Activated naive CD4-positive, alpha-beta T cell (primary cell): ENCODE results near the gene INSRR.

Experiments used
- DNase-seq, 4 experiments: peaks; one replicate each; lab custom pipeline; 2025; lab: John Stamatoyannopoulos, UW

The INSRR gene

DNA sequence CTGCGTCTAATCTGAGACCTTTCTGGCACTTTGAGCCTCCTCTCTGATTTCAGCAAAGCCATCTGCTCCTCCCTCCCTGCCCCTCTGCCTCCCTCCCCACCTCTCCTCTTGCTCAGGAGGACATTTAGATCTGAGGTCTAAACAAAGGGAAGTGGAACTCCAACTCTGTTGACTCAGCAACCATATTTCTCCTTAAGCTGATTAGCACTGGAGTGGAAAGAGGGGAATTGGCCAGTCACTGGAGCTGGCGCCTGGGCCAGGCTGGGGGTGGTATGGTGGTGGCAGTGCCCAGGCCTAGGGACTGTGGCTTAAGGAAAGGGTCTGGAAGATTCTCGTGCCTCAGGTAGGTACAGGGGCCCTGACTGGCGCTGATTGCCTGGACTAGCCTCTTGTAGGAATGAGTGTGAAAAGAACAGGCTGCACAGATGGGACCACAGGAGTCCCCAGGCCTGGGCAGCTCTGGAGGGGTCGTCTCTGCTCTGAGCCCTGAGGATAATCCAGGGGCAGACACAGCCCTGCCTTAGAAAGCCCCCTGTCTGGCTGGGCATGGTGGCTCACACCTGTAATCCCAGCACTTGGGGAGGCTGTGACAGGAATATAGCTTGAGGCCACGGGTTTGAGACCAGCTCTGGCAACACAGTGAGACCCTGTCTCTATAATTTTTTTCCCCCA lies 54.2 kb downstream of the INSRR start:
- no peak for DNase-seq

- no peak for DNase-seq
These were observed 54.9 kb downstream of the INSRR start for GRCh38 chr1:156804026-156804425.

GRCh38 chr1:156803086-156803851 lies 55.6 kb downstream of the INSRR start:
- DNase-seq, result no peak

DNA sequence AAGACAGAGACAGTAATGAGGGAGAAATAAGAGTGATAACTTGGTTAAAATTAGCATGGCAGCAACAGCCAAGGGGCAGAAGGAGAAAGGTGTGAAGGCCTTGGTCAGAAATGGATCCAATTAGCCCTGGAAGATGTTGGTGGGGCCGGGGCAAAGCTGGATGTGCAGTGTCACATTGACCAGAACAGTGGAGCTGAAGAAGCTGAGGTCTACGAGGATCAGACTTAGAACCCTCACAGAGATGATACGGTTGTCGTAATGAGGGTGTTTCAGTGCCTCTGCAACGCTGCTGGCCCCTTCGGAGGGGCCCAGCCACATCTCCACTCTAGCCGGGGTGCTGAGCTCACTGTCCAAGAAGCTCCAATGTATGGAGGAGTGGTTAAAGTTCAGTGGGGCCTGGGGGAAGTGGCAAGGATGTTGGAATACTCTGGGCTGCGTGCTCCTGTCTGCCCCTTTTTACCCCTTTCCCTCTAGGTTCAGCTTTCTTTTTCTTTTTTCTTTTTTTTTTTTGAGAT lies 56.4 kb downstream of the INSRR start:
- no peak for DNase-seq

GRCh38 chr1:156801409-156802121 lies 57.4 kb downstream of the INSRR start:
- no peak for DNase-seq

DNA sequence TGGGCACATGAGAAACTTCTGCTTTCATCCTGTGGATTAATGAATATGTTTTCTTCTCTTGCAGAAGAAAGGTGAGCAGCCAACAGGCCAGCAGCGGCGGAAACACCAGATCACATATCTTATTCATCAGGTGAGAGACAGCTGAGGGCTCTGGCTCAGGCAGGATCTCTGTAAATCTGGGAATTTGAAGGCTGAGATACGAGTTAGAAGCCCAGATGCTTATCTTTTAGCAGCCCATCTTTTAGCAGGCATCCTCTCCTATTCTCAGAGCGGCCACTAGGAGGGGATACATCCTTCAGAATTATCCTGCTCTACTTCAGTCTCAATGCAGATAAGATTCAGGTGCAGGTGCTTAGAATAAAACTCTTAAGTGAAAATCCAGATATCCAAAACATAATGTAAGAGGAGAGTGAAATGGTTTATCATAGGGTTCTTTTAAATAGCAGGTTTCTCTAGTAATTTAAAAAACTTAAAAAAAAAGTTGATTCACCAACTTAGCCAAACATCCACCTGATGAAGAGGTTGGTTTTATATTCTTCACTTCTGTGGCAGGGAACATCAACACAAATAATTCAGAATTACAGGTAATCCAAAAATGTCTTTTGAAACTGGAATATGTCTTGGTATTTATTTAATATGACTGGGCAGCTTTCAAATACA lies 61.6 kb downstream of the INSRR start:
- peak in 2 of 4 experiments; percentile 15 to 26 for DNase-seq

DNA sequence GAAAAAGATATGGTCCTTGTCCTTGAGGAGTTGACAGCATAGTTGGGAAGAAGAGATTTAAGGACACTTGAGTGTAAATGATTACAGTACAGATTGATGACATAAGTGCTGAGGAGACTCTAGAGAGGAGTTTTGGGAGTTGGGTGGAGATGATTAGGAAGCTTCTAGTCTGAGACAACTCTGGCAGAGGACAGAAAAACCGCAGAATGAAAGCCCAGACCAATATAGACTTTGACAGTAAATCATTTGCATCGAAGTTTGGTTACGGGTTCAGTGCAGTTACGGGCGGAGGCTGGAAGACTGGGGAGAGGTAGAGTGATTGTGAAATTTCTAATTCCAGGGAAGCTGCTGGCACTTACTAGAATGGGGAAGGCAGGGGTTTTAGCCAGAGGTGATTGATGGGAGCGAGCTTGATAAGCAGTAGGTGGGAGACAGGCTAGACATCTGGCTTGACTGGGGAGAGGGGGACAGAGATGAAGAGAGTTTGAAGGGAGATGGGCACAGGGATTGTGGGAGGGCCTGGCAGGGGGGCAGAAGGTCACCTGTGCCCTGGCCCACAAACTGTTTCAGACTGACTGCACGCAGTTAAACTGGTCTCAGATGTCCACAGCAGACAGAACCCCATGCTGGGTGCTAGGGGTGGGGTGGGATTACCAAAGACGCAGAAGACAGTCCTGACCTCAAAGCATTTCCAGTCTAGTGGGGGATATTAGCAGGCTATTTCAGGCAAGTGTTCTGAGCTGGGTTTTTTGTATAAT lies 62.4 kb downstream of the INSRR start:
- no peak for DNase-seq

DNA sequence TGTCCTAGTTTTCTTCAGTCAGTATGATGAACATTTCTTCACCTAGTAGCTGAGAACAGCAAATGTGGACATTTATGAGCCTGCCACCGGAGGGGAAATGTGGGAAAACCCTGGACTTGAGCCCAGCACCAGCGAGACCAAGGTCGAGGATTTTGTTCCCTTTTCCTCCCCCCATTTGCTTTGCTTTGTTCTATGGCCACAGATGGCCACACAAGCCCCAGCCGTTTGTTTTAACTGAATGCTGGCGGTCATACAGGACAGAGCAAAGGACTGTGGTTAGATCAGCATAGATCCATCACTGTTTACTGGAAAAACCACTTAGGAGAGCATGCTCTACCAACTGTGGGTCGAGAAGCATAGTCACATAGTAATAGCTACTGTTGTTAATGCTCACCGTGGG lies 63.1 kb downstream of the INSRR start:
- no peak for DNase-seq

DNA sequence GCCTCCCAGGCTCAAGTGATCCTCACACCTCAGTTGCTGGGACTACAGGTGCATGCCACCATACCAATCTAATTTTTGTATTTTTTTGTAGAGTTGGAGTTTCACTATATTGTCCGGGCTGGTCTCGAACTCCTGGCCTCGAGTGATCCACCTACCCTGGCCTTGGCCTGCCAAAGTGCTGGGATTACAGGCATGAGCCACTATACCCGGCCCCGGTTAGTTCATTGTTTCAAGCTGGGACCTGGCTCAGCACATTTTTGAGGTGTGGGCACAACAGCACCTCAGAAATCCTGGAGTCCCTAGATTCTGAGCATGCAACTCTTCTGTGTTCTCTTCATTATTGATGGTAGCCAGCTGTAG lies 63.6 kb downstream of the INSRR start:
- DNase-seq, result no peak

DNA sequence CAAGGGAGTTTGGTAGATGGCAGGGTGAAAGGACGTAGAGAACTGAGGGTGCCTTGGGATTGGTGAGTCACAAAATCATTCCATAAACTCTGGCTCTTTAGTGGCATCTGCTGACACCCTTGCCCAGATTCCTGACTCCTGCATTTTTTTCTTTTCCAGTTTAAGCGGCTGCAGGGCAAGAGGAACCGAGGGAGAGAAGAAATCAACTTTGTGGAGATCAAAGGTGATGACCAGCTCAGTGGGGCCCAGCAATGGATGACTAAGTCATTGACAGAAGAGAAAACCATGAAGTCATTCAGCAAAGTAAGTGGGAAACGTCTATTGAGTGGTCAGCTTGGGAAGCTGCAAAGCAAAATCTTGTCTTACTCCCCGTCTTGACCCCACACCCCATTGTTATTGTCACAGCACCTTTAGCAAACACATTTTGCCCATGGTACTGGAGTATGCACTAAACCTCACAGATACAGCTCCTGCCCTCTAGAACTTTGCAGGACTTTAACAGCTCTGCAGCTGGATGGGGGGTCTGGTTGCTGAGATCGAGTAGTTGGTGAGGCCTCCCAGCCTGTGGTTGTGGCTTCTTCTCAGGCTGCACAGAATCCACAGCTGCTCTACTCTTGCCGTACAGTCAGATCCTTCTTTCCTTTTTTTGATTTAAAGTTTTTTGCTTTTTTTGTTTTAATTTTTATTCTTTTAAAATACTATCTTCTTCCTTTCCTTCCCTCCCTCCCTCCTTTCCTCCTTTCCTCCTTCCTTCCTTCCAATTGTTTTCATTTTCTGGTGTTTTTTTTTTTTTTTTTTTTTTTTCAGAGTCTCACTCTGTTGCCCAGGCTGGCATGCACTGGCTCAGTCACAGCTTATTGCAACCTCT lies 64.2 kb downstream of the INSRR start:
- DNase-seq, result no peak
